ENCODE measurements around the gene GLTPD2.
A peak's percentile ranks its signal among the peaks of the same experiment; 100 is the strongest.
"Not testable (repeated sequence)": the region's sequence is repeated elsewhere in the genome, so short reads cannot be mapped to it uniquely, and the experiment has no call there.

GLTPD2 gene

DNA sequence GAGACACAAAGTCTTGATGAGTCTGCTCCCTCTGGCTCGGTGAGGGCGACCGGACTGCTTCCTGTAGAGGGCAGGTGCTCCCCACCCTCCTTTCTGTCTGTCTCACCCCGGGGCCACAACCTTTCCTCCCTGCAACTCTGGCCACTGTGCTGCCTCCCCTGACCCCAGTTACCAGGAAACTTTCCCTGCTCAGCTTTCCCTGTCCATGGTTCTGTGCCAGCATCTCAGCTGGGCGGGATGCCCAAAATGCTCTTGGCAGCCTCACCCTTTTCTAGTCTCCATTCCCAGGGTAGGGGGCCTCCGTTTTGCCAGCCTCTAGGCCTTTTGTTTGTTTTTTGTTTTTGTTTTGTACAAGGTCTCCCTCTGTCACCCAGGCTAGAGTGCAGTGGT lies 19.6 kb downstream of the GLTPD2 start:
- no peak for DNase-seq (ENCODE audit: low read depth)

DNA sequence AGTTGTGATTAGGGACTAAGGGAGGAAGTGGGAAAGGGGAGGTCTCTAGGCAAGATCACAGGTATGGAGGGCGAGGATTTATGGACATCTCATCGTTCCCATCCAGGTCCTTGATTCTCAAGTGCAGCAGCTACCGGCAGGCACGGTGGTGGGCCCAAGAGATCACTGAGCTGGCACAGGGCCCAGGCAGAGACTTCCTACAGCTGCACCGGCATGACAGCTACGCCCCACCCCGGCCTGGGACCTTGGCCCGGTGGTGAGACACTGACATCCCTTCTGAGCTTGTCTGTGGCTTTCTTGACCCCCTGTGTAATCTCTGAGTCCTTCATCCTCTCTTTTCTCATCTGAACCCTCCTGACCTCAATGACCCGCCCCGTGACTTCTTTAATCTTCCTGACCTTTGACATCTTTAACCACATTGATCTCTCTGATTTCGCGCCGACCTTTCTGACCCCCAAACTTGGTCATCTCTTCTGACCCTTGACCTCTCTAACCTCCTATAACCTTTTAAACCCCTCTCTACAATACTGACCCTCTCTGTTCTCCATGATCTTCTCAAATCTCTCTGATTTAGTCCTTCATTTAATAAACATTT lies 22.0 kb downstream of the GLTPD2 start:
- DNase-seq (ENCODE audit: low read depth), result no peak

DNA sequence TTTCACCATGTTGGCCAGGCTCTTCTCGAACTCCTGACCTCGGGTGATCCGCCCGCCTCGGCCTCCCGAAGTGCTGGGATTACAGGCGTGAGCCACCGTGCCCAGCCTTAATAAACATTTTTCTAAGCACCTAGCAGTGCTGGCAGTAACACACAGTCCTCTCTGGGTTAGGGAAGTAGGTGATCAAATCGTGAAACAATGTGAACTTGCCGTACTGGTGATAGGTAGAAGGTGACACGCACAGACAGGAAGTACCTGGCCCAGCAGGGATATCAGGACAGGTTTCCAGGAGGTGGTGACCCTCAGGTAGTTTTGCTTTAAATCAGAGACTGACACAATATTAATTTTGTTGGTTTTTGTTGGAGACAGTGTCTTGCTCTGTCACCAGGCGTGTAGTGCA lies 22.7 kb downstream of the GLTPD2 start:
- DNase-seq (ENCODE audit: low read depth), result no peak

DNA sequence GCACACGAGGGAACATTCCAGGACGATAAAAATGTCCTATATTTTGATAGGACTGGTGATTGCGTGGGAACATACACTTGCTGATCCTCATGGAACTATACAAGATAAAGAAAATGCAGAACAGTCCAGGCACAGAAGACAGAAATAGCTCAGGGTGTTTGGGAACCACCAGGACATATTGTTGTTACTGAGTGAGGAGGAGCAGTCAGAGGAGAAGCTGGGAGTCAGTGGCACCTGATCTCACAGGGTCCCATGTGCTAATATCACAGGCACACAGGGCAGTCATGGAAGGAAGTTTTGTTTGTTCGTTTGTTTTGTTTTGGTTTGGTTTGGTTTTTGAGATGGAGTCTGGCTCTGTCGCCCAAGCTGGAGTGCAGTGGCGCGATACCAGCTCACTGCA lies 23.9 kb downstream of the GLTPD2 start:
- no peak for DNase-seq (ENCODE audit: low read depth)

DNA sequence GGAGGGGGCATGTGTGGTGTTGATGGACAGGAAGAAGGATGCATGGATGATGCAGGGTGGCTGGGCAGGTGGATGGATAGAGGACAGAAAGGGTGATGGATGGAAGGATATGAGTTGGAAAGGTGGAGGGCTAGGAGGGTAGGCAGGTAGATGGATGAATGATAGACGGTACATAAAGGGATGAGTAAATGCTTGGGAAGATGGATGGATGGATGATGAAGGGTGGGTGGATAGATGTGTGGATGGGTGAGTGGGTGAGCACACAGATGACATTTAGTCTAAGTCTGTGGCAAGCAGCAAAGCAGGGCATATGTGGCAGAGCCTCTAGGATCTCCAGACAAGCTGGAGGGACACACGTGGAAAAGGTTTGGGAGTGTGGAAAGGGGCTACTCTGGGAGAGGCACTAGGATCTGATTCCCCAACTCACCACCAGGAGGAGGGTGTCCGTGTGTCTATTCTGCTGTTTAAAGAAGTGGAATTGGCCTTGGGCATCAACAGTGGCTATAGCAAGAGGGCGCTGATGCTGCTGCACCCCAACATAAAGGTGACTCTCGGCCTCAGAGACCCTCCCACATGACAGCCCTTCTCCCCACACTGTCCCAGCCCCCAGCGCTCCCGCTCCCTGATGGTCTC lies 26.4 kb downstream of the GLTPD2 start:
- no peak for DNase-seq (ENCODE audit: low read depth)

DNA sequence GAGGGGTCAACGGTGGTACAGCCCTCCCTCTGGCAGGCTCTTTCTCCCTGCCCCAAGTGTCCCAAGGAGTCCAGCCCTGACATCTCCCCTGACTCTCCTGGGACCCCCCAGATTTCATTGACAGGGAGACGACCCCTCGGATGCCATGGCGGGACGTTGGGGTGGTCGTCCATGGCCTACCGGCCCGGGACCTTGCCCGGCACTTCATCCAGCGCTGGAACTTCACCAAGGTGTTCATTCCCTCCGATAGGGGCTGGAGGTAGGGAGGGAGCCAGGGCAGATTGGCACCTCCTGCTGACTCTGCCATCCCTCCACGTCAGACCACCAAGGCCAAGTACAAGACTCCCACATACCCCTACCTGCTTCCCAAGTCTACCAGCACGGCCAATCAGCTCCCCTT lies 28.1 kb downstream of the GLTPD2 start:
- no peak for DNase-seq (ENCODE audit: low read depth)

DNA sequence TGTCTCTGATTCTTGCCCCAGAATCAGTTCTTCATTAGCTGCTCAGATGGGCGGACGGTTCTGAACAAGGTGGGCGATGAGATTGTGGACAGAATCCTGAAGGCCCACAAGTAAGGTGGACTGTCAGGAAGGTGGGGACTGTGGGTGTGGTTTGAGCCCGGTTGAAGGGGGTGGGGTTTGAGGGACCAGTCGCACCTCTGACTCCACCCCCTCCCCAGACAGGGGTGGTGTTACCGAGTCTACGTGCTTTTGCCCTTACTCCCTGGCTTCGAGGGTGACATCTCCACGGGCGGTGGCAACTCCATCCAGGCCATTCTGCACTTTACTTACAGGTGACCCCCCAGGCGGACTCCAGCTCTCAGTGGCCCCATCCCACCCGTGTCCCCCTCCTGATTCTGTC lies 29.5 kb downstream of the GLTPD2 start:
- DNase-seq (ENCODE audit: low read depth), result no peak

DNA sequence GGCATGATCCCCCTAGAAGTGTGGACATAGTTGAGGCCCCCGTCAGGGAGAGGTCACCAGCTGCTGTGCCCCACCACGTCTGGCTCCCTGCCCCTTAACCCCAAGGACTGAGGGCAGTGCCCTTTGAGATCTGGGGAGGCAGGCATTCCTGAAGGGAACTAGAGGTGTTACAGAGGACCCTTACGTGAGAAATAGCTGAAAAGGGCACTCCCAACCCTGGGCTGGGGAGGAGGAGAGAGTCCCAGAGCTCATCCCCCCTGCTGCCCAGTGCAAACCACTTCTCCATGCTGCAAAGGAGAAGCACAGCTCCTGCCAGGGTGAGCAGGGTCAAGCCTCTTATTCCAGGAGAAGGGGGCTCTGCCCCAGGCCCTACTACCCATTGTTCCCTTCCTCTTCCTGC lies 34.1 kb downstream of the GLTPD2 start:
- DNase-seq (ENCODE audit: low read depth), result no peak

DNA sequence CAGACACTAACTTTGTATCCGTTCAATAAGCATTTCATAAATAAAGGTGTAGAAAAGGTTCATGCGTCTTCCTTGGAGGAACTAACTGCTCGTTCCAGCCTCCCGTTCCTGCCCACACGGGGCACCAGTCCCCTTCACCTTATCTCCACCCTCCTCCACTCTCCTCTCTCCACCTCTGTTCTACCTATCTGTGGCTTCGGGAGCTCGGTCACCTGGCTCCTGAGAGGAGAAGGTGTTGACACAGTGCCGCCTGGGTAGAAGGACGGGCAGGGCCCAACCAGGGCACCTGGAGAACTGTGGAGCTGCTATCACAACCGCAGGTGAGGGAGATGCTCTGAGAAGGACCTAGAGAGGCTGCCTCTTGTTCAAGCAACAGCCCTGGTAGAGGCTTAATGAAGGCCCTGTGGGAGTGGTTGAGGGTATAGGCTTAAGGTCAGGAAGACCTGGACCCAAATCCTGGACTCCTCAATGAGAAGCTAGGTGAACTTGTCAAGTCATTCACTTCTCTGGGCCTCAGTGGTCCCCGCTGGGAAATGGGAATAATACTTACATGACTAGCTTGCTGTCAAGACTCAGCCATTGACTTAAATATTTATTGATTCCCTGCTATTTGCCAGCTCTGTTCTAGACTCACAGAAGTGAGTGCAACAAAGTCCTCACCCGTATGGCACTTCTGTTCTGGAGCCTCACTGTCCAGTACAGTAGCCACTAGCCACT lies 34.8 kb downstream of the GLTPD2 start:
- DNase-seq (ENCODE audit: low read depth), result no peak

DNA sequence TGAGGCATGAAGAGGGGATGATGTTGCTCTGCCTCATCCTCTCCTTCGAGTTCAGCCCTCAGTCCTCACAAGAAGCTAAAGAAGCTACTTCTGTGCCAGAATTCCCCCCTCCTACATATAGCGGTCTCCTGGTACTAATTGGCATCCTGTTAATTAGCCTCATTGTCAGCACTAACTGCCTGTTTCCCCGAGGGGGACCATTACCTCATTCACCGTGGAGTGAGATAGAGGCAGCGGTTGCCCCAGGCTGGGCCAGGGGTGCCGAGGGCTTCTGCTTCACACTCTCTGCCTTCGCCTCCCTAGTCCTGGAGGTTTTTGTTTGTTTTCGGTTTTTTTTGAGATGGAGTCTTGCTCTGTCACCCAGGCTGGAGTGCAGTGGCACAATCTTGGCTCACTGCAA lies 38.6 kb downstream of the GLTPD2 start:
- DNase-seq (ENCODE audit: low read depth), result no peak

DNA sequence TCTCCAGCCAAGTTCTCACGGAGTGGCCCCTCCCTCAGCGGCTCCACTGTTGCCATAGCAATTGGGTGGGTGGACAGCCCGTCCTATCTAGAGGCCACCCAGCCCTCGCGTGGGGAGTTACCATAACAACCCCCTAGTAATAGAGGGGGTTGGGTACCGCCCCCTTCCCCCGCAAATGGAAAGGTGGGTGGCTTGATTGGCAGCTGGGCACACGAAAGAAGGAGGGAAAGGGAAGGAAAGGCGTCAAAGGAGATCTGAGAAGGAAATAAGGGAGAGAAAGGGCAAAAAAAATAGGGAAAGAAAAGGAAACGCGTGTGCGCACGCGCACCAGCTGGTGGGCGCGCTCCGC lies 44.0 kb downstream of the GLTPD2 start:
- DNase-seq (ENCODE audit: low read depth), result not testable (repeated sequence)

DNA sequence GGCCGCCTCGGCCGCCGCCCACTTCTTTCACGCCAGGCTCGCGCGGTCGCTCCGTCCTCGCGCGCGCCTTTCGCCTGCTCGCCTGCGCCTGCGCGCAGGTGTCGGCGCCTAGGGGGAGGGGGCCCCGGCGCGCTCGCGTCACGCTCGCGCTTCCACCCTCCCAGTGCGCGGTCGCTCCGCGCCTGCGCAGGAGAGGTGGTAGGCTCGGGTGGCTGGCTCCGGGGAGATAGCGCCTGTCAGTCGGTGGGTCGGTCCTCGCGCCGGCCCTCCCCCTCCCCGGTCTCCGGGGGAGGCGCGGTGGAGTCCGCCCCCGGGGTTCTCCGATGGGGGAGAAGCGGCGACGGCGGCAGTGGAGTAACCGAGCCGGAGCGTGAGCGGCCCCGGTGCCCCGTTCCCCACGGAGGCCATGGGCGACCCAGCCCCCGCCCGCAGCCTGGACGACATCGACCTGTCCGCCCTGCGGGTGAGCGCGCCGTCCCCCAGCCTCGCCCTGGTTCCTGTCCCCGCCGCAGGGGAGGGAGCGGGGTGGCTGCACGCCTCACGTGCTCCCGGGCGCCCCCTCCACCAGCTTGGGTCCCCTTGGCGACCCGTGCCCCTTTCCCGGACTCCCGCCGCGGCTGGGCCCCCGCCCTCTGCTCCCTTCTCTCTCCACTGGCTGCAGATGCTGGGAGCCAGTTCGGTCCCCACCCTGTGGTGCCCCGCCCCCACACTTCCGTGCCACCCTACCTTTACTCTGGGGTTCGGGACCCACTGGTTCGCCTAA lies 44.6 kb downstream of the GLTPD2 start, which contains the start of gene MINK1:
Gene MINK1 (plus strand): TSS at position 163 of the 763 bp plus-strand sequence. CDS start 244 bp downstream, at position 407.
- peak; percentile 72 for DNase-seq (ENCODE audit: low read depth)

DNA sequence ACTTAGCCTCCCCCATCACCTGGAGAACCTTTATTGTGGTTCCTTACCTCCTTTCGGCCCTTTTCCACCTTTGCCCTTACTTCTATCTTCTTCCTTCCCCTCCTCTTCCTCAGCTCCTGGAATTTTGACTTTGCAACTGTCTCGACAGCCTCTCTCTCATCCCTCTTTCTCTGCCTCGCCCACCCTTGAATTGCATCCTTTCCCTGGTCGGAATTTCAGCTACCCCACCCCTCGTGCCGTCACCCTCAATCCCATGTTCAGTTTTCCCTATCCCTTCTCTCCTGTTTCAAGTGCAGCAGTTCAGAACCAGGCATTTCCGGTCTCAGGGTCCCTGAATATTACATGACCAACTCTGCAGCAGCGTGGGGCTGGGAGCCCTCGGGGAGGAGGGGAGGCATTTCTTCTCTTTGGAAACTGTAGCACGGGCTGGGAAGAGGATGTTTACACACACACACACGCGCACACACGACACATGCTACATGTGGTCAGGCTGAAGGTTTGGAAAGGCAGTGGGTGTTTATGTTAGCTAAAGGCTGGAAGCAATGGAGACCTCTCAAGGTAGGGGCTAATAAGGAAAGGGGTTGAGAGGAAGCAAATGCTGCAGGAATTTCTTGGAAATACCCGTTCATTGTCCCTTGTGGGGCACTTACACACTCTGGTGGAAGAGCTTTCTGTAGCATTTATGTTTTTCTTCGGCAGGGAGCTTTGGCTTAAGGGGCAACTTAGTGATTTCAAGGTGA lies 45.3 kb downstream of the GLTPD2 start:
- no peak for DNase-seq (ENCODE audit: low read depth)

DNA sequence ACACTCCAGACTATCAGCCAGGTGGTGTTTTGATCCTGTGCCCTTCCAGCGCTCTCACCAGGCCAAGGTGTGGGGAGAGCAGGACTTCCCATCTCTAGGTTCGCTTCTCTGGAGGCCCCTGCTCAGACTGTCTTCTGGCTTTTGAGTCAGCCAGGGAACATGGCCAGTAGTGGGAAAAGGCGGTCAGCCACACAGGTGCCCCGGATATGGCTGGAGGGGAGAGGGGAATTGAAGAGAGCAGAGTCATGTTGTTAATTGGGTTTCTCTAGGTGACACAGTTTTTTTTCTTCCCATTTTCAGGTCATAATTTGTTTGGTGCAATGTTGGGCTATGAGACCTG lies 45.9 kb downstream of the GLTPD2 start:
- no peak for DNase-seq (ENCODE audit: low read depth)

DNA sequence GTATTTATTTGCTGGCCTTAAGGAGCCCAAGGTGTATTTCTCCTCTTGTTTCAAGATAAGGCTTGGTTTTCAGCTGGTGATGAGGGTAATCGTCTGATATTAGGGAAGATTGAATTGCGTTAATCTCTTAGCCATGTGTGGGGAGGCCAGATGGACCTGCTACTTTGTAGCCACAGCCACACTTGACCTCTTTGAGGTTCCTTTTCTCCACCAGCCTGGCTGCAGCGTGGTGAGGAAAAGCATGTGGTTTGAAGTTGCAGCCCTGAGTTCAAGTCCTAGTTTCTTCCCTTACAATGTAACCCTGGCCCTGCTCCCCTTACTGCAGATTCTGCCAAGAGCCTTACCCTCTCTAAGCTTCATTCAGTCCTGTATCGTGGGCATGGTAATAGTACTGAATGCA lies 47.5 kb downstream of the GLTPD2 start:
- no peak for DNase-seq (ENCODE audit: low read depth)

DNA sequence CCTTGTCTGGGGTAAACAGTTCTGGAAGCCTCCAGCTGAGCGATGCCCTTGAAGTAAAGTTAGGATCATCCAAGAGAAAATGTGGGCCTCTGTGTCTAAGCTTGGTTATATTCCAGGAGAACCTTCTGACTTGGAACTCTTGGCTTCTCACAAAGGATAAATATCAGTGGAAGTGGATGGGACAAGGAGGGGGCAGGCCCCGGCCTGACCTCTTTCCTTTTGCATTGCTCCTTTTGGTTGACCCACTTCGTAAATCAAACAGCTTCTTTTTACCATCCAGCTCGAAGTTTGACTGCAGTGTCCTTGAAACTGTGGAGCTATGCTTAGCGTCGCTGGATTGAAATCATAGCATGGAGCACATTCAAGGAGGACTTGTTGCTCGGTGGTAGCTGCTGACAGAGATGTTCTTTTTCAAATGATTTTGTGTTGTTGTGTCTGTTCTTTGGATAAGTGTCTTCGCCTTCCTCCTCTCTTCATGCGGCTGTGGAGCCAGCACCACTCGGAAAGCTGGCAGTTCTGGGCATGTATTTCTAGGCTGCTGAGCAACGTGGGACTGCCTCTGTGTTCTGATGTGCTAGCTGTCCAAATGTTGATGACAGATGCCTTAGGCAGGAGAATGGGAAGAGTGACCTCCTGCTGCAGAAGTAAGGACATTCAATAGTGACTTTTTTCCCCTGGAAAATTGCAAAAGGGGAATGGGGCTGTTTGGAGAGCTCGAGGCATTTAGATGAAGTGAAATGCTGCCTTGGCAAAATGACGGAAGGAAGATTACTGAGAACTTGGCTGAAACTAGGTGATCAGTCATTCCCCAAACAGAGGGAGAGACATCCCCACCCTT lies 48.9 kb downstream of the GLTPD2 start:
- DNase-seq (ENCODE audit: low read depth), result no peak

DNA sequence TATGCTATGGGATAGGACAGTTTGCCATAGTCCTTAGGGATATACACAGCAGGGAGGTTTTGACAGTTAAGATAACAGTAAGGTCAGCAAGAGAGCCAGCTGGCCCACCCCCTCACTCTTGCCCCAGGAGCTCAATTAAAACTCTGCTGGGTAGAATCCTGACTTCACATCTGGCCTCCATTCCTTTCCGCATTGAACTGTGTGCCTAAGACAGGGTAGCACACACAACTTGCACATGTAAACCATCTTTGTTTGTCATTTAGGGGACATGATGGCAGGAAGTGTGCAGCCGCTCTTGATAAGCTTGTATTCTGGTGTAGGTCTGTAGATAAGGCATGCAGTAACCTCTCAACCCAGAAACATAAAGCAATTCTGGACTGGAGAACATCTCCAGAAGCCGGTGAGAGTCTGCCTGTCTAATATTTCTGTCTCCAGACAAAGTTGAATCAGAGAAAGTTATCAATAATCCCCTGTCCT lies 49.6 kb downstream of the GLTPD2 start:
- DNase-seq (ENCODE audit: low read depth), result no peak

DNA sequence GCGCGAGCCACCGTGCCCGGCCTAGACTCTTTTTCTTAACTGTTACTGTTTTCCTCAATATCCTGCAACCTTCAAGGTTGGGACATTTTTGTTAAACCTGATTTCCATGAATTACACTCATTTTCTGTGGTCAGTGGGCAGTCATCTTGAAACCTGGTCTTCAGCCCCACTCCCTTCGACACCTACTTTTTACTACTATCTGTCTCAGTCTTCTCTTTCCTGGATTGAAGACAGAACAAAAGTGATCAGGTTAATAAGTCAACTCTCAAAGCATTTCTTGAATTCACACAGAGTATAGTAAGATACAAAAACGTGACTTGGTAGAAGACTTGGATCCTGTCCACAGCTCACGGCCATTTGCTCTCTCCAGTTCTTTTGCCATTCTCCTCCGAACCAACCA lies 50.5 kb downstream of the GLTPD2 start:
- no peak for DNase-seq (ENCODE audit: low read depth)
